IMR-90 (cell line): ENCODE measurements around the gene FUT1. TPM values are rescaled to one million over a fixed set of nuclear protein-coding genes. Genes with fewer than 3 reads are reported as not detected.

ENCODE experiments used
- ATAC-seq: fragments of 200-7000 bp; cut with Tn5 transposase; 2 replicates; pipeline ENCODE4 v1.9.1; 2020; ENCODE audit warnings: low read depth, mild to moderate bottlenecking, moderate library complexity
- BruUV-seq: library from RNA; stranded (reverse); fragments of 400-500 nt; replicated peaks from 2 replicates; lab custom pipeline; 2021; lab: Mats Ljungman, UMichigan
- CTCF ChIA-PET: fragments of 300-600 bp; formaldehyde crosslinking; extraction: SDS; loops from one replicate; lab custom pipeline; 2021; ENCODE audit warnings: antibody characterized with exemption; lab: Yijun Ruan, JAX
- POLR2A ChIA-PET: fragments of 300-600 bp; sonication (Branson Sonifier 250); formaldehyde crosslinking; loops from one replicate; lab custom pipeline; 2022; ENCODE audit warnings: antibody characterized with exemption; ENCODE audit not compliant: unreplicated experiment; lab: Charles Lee
- DNase-seq: peaks from one replicate; pipeline ENCODE4 v3.0.0; 2013
- H2AFZ ChIP-seq: replicated peaks from 2 replicates; pipeline ENCODE3; 2013; ENCODE audit warnings: low read length, mild to moderate bottlenecking; ENCODE audit not compliant: poor library complexity
- H2AK5ac ChIP-seq: 2 replicates; pipeline ENCODE4 v1.6.1; 2013; ENCODE audit warnings: low read depth, low read length, inconsistent platforms
- H2AK9ac ChIP-seq: replicated peaks from 2 replicates; pipeline ENCODE3; 2013; ENCODE audit warnings: mild to moderate bottlenecking, low read depth, low read length, moderate library complexity; ENCODE audit not compliant: poor library complexity
- H2BK120ac ChIP-seq: 2 replicates; pipeline ENCODE4 v1.6.1; 2013; ENCODE audit warnings: low read depth, low read length, inconsistent platforms
- H2BK15ac ChIP-seq: 3 replicates; pipeline ENCODE4 v1.6.1; 2013; ENCODE audit warnings: low read depth, low read length, inconsistent platforms
- H2BK20ac ChIP-seq: 2 replicates; pipeline ENCODE4 v1.6.1; 2013; ENCODE audit warnings: low read depth, mild to moderate bottlenecking, inconsistent platforms, low read length, moderate library complexity
- H2BK5ac ChIP-seq: 2 replicates; pipeline ENCODE4 v1.6.1; 2013; ENCODE audit warnings: mild to moderate bottlenecking, low read depth, low read length, inconsistent platforms; ENCODE audit not compliant: poor library complexity, severe bottlenecking
- H3K14ac ChIP-seq: replicated peaks from 2 replicates; pipeline ENCODE4 v1.6.1; 2013; ENCODE audit warnings: low read depth, low read length, inconsistent platforms
- H3K18ac ChIP-seq: 2 replicates; pipeline ENCODE4 v1.6.1; 2013; ENCODE audit warnings: low read depth, low read length, control low read depth
- H3K23ac ChIP-seq: 2 replicates; pipeline ENCODE4 v1.6.1; 2013; ENCODE audit warnings: low read depth, low read length, inconsistent platforms
- H3K27ac ChIP-seq: 2 replicates; pipeline ENCODE4 v1.5.1; 2013; ENCODE audit warnings: mild to moderate bottlenecking, control low read depth, low read length; ENCODE audit not compliant: insufficient read depth
- H3K27me3 ChIP-seq: 2 replicates; pipeline ENCODE4 v1.6.1; 2013; ENCODE audit warnings: low read length; ENCODE audit not compliant: control insufficient read depth, insufficient read depth
- H3K36me3 ChIP-seq: 2 replicates; pipeline ENCODE4 v1.6.1; 2013; ENCODE audit warnings: low read length, mixed read lengths; ENCODE audit not compliant: control insufficient read depth, insufficient read depth
- H3K4ac ChIP-seq: 2 replicates; pipeline ENCODE4 v1.6.1; 2013; ENCODE audit warnings: low read depth, low read length, inconsistent platforms
- H3K4me1 ChIP-seq: 2 replicates; pipeline ENCODE4 v1.6.1; 2013; ENCODE audit warnings: low read length, mixed read lengths; ENCODE audit not compliant: control insufficient read depth, insufficient read depth
- H3K4me2 ChIP-seq: 2 replicates; pipeline ENCODE4 v1.6.1; 2013; ENCODE audit warnings: low read depth, mild to moderate bottlenecking, control low read depth, low read length, moderate library complexity
- H3K4me3 ChIP-seq: 2 replicates; pipeline ENCODE4 v1.5.1; 2013; ENCODE audit warnings: low read depth, mild to moderate bottlenecking, control low read depth, low read length, moderate library complexity; ENCODE audit not compliant: insufficient read depth
- H3K56ac ChIP-seq: 2 replicates; pipeline ENCODE4 v1.6.1; 2013; ENCODE audit warnings: low read length, inconsistent platforms; ENCODE audit not compliant: insufficient read depth; ENCODE audit errors: extremely low read depth
- H3K79me1 ChIP-seq, 2 experiments: 2 replicates each; pipeline ENCODE4 v1.6.1; 2013; ENCODE audit warnings: low read length in 2 of 2, inconsistent platforms in 1 of 2, low read depth in 1 of 2
- H3K9ac ChIP-seq: 2 replicates; pipeline ENCODE4 v1.6.1; 2013; ENCODE audit warnings: low read depth, low read length, control low read depth
- H3K9me1 ChIP-seq: 2 replicates; pipeline ENCODE4 v1.6.1; 2013; ENCODE audit warnings: low read length, inconsistent platforms; ENCODE audit not compliant: insufficient read depth
- H3K9me3 ChIP-seq: 2 replicates; pipeline ENCODE4 v1.6.1; 2013; ENCODE audit warnings: low read length; ENCODE audit not compliant: control insufficient read depth, insufficient read depth
- H4K20me1 ChIP-seq: 2 replicates; pipeline ENCODE4 v1.6.1; 2013; ENCODE audit warnings: low read length, inconsistent platforms; ENCODE audit not compliant: insufficient read depth
- H4K5ac ChIP-seq: 2 replicates; pipeline ENCODE4 v1.6.1; 2013; ENCODE audit warnings: mild to moderate bottlenecking, low read depth, low read length, control low read depth
- H4K8ac ChIP-seq, 2 experiments: 2 replicates each; pipeline ENCODE4 v1.6.1; 2013; ENCODE audit warnings: low read depth in 2 of 2, low read length in 2 of 2, control low read depth in 1 of 2, inconsistent platforms in 1 of 2
- H4K91ac ChIP-seq: 2 replicates; pipeline ENCODE4 v1.6.1; 2013; ENCODE audit warnings: low read depth, low read length, inconsistent platforms; ENCODE audit not compliant: insufficient read depth
- CEBPB ChIP-seq: IDR thresholded peaks from 2 replicates; pipeline ENCODE4 v1.6.1; 2012; ENCODE audit warnings: low read depth, low read length, improper control_type of control experiment
- CHD1 ChIP-seq: IDR thresholded peaks from 2 replicates; pipeline ENCODE4 v1.6.1; 2012; ENCODE audit warnings: low read depth, low read length, improper control_type of control experiment
- WGBS, 2 experiments: methylation state at CpG; one replicate each; pipeline versions ENCODE4 v1.1.5 to v1.1.7; 2013; ENCODE audit warnings: missing lambda C conversion rate in 2 of 2; ENCODE audit not compliant: insufficient read length in 1 of 2; ENCODE audit errors: extremely low coverage in 2 of 2; 5-methylcytosine and 5-hydroxymethylcytosine counted together
- dilution Hi-C: fragments of 300-500 bp; cut with HindIII; formaldehyde crosslinking; loops from one replicate; pipeline ENCODE4 v1.14.3; 2018; ENCODE audit warnings: low sequenced_read_pairs; ENCODE audit not compliant: unreplicated experiment
- in situ Hi-C: fragments of 300-500 bp; cut with MboI; formaldehyde crosslinking; loops from 3 replicates; pipeline ENCODE4 v1.14.3; 2019; ENCODE audit warnings: low sequenced_read_pairs, inconsistent platforms, mixed read lengths
- intact Hi-C: fragments of 100-400 bp; cut with micrococcal nuclease; formaldehyde crosslinking; loops from 2 replicates; pipeline ENCODE4 v1.10.0; 2022
- polyA plus RNA-seq, 3 experiments: library from polyadenylated mRNA; depleted of rRNA; stranded (reverse); fragments of >200 nt; gene quantifications; 2 replicates each; pipeline ENCODE4 v1.2.3, GENCODE V29; 2012; ENCODE audit warnings: low replicate concordance in 1 of 3
- total RNA-seq: library from RNA; depleted of rRNA; stranded (reverse); fragments of >200 nt; gene quantifications from 2 replicates; pipeline ENCODE4 v1.2.3, GENCODE V29; 2012

FUT1 gene
- total and polyA plus RNA-seq, 2 of the 4 experiments (the other 2 are of a cell fraction) = 0.09 to 0.18 TPM

DNA sequence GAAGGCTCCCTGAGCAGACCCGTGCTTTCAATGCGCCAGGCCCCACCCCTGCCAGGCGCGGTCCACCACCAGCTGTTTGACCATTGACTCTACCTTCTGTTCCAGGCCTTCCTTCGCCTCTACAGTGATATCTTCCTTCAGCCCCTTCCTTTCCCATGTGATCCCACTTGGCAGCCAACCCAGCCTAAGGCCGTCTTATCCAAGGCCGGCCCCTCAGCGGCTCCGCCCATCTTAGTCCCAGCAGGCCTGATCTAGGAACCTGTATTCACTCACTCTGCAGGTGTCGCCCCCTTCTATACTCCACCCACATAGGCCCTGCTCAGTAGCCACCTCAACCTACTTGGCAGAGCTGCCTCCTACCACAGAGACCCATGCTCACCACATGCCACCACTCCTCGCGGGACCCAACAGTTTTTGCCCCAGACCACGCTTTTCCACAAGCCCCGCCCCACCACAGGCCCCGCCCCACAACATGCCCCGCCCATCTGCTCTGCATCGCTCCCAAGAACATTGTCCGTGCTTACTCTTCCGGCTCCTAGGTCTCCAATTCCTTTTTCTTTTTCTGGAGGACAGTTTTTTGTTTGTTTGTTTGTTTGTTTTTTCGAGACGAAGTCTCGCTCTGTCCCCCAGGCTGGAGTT lies 15.0 kb downstream of the FUT1 start:
- no peak overlapping the region for H3K56ac ChIP-seq
- no peak overlapping the region for H3K4ac ChIP-seq
- ATAC-seq (no peak), DNase-seq (no peak)
- peaks cover 5% of the 10 kb centered on the region for H3K4me1 ChIP-seq
- POLR2A ChIA-PET = no interaction called here
- no peak overlapping the region for H2BK5ac ChIP-seq
- H3K4me2 ChIP-seq = no peak overlapping the region
- H4K5ac ChIP-seq = no peak overlapping the region
- H4K91ac ChIP-seq = no peak overlapping the region
- H3K36me3 ChIP-seq = no peaks in the 10 kb centered on the region
- H3K23ac ChIP-seq = no peak overlapping the region
- H3K4me3 ChIP-seq = no peak overlapping the region
- no peak overlapping the region for H2AK9ac ChIP-seq
- H3K27me3 ChIP-seq = peaks cover 32% of the 10 kb centered on the region
- H3K27ac ChIP-seq = no peak overlapping the region
- no peak overlapping the region for H4K8ac ChIP-seq
- peaks cover 3% of the 10 kb centered on the region for H3K9me1 ChIP-seq
- no peak overlapping the region for H3K18ac ChIP-seq
- H2BK20ac ChIP-seq = no peak overlapping the region
- no peak overlapping the region for H2BK15ac ChIP-seq
- no peak overlapping the region for H2BK120ac ChIP-seq
- BruUV-seq = no TSS peak
- peak overlapping the region; percentile 48 for H2AFZ ChIP-seq
- H3K14ac ChIP-seq = no peak overlapping the region
- H2AK5ac ChIP-seq = no peak overlapping the region
- dilution Hi-C loops = no loop called here
- no peak overlapping the region for H3K9ac ChIP-seq
- H3K79me1 ChIP-seq = no peaks in the 10 kb centered on the region
- intact Hi-C loops = no loop called here
- H4K20me1 ChIP-seq = no peaks in the 10 kb centered on the region
- H3K9me3 ChIP-seq = peaks cover 3% of the 10 kb centered on the region
- in situ Hi-C loops = no loop called here
- 64% methylated on average over 8 of the region's 22 CpGs; no CpG with 5 or more reads in 1 of the 2 experiments for WGBS, 2 experiments
- TF ChIP-seq CEBPB = no peak
- TF ChIP-seq CHD1 = no peak
- CTCF ChIA-PET = no interaction called here
